Right kidney (tissue), 1 donor: Measurements from ENCODE around the gene ATAD5.
A peak's percentile ranks its signal among the peaks of the same experiment; 100 is the strongest.
"Not testable (repeated sequence)": the region's sequence is repeated elsewhere in the genome, so short reads cannot be mapped to it uniquely, and the experiment has no call there.

ENCODE experiments used
- DNase-seq: peaks from one replicate; pipeline ENCODE4 v3.0.0-alpha.2; 2016

ATAD5 gene

GRCh38 chr17:30823421-30823820 is 8.3 kb upstream of the ATAD5 start:
- DNase-seq: no peak

- DNase-seq: no peak
Measured at GRCh38 chr17:30824002-30824355, 7.8 kb upstream of the ATAD5 start.

- peak; percentile 84 for DNase-seq
Measured at GRCh38 chr17:30824356-30825145, 7.2 kb upstream of the ATAD5 start, which contains the start of gene CRLF3. Gene CRLF3, minus strand, starts transcription at chr17:30824692. Its CDS starts 41 bp downstream, at chr17:30824651.

- DNase-seq: no peak
Measured at GRCh38 chr17:30827082-30827481, 4.7 kb upstream of the ATAD5 start.

GRCh38 chr17:30829022-30829421 is 2.7 kb upstream of the ATAD5 start:
- DNase-seq: no peak

DNA sequence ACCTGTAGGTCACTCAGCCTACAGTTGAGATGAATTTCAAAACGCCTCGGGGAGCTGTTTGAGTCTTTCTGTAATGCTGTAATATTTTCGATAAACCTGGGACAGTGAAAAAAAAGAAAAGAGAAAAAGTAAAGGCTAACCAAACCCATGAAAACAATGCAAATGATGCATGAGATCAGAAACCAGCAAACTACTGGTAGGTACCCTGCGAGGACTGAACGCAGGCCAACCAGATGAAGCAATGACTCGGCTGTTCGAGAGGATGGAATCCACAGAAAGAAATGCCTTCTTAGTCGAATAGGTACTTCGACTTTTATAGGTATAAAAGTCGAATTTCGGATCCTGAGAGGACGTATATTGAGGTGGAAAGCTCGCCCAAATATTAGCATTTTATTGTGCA is 509 bp upstream of the ATAD5 start:
- no peak for DNase-seq

DNA sequence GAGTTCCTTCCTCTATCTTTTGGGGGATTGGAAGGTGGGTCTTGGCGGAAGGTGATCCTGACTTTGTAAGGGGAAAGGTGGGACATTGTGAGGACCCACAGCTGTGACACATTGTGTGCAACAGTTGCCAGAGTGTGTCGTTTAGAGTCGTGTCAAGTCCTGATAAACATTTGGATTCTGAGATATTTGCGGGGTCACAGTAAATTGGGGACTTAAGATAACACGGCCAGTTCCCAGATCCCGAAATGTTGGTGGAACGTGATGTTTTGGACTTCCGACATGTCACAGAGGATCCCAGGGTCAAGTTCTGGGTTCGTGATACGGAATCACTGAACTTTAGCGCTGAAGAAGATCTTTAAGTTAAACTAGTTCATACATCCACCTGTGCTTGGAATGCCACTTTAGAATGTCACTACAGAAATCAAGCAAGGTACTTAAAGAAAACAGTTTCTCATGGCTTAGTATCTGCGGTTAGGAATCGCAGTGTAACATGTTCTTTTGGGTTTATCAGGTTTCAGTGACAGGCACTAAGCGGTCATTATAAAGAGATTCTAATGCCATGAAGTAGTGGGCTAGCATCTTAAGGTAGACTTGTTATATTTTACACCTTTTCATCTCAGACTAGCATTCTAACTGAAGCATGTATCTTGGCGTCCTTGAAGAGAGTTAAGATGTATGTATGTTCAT is 815 bp downstream of the ATAD5 start:
- DNase-seq: no peak

DNA sequence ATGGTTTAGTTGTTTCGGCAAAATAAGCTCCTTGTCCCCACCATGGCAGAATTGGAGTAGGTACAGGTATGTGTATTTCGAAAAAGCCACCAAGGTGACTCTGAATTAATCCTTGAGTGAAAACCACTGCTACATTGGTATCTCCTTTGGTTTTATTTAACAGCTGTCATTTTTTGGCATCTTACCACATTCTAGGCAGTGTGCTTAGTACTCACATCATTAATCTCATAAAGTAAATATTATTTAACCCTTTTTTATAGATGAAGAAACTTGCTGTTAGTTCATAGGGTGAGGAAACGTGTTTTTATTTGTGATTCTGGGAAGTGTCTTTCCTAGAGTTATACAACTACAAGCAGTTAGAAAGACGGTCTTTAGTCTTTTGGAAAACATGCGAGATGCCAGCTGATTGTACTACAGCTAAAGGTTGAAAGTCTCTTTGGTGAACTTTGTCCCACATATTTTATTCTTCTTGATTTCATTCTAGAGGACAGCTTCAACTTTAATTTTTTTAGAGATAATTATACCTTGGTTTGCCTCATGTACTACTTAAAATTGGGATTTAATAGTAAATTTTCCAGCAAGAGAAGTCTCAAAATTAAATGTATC is 6.5 kb downstream of the ATAD5 start:
- DNase-seq: no peak

DNA sequence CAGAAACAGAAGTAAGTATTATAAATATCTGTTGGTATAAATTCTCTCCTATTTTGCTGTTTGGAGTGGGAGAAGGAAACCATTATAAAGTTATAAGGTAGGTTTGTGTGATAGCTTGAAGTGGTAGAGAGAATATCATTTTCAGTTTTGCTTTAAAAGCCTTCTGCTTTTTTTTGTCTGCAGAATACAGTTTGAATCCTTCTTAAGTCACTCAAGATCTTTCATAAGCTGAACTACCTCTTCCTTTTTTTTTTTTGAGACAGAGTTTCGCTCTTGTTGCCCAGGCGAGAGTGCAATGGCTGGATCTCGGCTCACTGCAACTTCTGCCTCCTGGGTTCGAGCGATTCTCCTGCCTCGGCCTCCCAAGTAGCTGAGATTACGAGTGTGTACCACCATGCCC is 9.0 kb downstream of the ATAD5 start:
- DNase-seq: no peak

GRCh38 chr17:30848021-30848420 is 16.3 kb downstream of the ATAD5 start:
- no peak for DNase-seq

GRCh38 chr17:30854146-30854545 is 22.4 kb downstream of the ATAD5 start:
- no peak for DNase-seq

GRCh38 chr17:30858556-30859250 is 26.9 kb downstream of the ATAD5 start:
- DNase-seq: no peak

- no peak for DNase-seq
Measured at GRCh38 chr17:30864636-30865035, 32.9 kb downstream of the ATAD5 start.

DNA sequence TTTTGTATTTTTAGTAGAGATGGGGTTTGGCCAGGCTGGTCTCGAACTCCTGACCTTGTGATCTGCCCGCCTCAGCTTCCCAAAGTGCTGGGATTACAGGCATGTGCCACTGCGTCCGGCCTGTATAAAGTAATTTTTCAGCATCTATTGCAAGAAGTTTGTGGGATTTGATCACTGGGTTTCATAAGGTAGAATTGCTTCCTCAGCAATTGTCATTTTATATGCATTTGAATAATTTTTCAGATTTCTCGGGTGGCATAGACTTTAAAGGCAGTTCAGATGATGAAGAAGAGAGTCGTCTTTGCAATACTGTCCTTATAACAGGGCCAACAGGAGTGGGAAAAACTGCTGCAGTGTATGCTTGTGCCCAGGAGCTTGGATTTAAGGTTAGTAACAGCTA is 37.2 kb downstream of the ATAD5 start:
- no peak for DNase-seq

GRCh38 chr17:30886187-30886586 is 54.4 kb downstream of the ATAD5 start:
- no peak for DNase-seq

GRCh38 chr17:30894236-30894635 is 62.5 kb downstream of the ATAD5 start:
- no peak for DNase-seq

DNA sequence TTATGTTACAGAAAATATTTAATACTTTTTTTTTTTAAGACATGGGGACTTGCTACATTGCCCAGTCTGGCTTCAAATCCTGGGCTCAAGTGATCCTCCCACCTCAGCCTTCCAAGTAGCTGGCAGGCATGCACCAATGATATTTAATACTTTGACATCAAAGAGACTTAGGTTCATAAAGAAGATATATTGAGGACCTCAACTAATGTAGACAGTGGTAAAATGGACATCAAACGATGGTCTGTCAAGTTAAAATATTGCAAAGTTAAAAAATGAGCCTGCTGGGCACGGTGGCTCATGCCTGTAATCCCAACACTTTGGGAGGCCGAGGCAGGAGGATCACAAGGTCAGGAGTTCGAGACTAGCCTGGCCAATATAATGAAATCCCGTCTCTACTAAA is 65.5 kb downstream of the ATAD5 start:
- no peak for DNase-seq

DNA sequence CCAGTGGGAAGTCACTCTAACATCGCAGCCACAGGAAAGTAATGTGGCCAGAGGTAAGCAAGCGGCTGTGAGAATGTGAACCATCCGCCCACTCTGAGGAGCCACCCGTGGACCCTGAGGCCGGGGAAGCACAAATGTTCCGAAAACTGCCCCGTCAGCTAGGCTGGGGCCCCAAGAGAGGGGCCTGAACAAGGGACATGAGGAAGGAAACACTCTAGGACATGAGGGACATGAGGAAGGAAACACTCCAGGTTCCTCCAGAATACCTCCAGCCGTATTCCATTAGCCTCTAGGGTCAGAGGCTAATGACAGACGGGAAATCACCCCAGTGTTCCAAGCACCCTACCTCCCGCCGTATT is 74.0 kb downstream of the ATAD5 start:
- DNase-seq: no peak

GRCh38 chr17:30906101-30906911 is 74.5 kb downstream of the ATAD5 start, which contains the start of gene TEFM:
Gene TEFM, minus strand, starts transcription at chr17:30906238. Its CDS starts 40 bp downstream, at chr17:30906198.
- peak; percentile 96 for DNase-seq

- DNase-seq: no peak
Measured at GRCh38 chr17:30908717-30909420, 77.1 kb downstream of the ATAD5 start.

DNA sequence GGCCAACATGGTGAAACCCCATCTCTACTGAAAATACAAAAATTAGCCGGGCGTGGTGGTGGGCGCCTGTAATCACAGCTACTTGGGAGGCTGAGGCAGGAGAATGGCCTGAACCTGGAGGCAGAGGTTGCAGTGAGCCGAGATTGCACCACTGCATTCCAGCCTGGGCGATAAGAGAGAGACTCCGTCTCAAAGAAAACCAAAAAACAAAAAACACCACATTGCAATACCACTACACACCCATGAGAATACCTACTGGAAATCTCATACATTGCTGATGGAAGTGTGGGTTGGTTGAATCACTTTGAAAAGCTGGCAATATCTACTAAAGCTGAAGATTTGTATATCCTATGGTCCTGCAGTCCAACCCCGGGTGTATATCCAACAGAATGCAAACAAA is 78.4 kb downstream of the ATAD5 start:
- not testable (repeated sequence) for DNase-seq
